GM21360 (cell line): ENCODE data around the gene RPS27L.
"Not testable (repeated sequence)": the region's sequence is repeated elsewhere in the genome, so short reads cannot be mapped to it uniquely, and the experiment has no call there.

Experiments used
- ATAC-seq: cut with Tn5 transposase; IDR thresholded peaks from one replicate; pipeline ENCODE4 v1.9.1; 2021; ENCODE audit warnings: mild to moderate bottlenecking, moderate library complexity; ENCODE audit not compliant: unreplicated experiment

RPS27L gene

DNA sequence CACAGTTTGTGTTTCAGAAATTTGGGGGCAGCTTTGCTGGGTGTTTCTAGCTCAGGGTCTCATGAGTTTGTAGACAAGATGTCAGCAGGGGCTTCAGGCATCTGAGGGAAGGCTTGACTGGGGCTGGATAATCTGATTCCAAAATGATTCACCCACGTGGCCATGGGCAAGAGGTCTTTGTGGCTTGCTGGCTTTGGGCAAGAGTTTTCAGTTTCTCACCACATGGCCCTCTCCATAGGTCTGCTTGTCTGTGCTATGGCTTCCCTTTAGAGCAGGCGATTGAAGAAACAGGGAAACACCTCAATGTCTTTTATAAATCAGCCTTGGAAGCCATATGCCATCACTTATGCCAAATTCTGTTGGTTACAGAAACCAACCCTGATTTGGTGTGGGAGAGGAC is 11.9 kb downstream of the RPS27L start:
- ATAC-seq, result no peak

DNA sequence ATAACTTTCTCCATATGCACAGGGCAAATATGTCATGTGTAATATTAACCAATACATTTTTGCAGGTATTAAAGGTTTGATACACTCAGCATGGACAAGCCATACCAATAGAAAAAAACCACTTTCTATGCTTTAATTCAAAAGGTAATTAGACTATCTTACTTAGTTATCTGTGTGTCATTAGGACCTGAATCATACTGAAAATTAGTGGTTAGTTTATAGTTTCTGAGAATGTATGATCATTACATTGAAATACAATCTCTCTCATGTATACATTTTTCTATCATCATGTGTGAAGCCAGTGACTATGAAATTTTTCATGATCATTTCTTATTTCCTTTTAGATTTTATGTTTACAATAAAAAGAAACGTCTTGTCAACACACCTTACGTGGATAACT is 16.3 kb downstream of the RPS27L start:
- ATAC-seq, result no peak

DNA sequence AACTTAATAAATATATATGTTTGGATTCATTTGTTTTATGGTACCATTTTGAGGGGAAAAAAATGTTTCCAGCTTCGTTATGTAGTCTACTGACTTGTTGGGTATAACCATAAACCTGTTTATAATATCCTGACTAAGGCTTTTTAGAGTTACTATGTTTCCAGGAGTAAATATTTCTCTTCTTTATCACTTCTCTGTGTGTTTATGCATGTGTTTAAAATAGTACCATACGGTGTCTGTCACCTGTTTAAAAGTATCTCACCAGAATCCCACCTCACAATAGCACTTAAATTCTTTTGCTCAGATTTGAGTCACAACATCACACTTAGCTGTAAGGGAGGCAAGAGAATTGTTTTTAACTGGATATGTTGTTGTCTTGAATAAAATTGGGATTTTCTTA is 20.5 kb downstream of the RPS27L start:
- ATAC-seq, result no peak

- no peak for ATAC-seq
These were observed 21.5 kb downstream of the RPS27L start for GRCh38 chr15:63135804-63136203.

GRCh38 chr15:63135281-63135680 is 22.0 kb downstream of the RPS27L start:
- ATAC-seq, result no peak

GRCh38 chr15:63134245-63134985 is 22.9 kb downstream of the RPS27L start:
- no peak for ATAC-seq

- no peak for ATAC-seq
These were observed 23.5 kb downstream of the RPS27L start for GRCh38 chr15:63133786-63134185.

GRCh38 chr15:63126726-63127125 is 30.6 kb downstream of the RPS27L start:
- ATAC-seq, result no peak

- no peak for ATAC-seq
These were observed 32.8 kb downstream of the RPS27L start for GRCh38 chr15:63124506-63124905.

DNA sequence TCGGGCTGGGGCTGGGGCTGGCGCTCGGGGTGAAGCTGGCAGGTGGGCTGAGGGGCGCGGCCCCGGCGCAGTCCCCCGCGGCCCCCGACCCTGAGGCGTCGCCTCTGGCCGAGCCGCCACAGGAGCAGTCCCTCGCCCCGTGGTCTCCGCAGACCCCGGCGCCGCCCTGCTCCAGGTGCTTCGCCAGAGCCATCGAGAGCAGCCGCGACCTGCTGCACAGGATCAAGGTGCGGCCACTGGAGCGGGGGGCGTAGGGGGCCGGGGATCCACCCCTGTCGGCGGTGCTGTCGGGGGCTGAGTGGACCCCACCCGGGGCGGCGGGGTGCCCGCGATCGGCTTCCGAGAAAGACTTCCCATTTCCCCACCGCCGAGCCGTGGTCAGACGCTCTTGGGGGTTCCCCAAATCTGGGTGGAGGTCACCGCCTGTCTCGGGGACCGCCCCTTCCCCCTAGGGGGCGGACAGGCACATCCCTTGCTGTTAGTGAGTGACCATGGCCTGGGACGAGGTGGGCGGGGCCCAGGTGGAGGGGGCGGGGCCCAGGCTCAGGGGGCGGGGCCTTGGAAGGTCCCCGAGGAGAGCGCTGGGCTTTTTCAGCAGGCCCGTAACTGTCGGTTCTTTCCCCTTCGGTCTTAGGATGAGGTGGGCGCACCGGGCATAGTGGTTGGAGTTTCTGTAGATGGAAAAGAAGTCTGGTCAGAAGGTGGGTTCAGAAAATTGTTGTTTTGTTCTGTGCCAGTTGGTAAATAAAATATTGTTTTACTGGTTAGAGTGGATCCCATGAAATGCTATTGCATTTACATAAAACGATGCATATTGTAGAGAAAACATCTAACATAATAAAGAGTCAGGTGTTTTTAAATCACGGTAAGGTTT is 35.0 kb downstream of the RPS27L start:
- peak; percentile 77 for ATAC-seq

GRCh38 chr15:63121382-63122001 is 35.8 kb downstream of the RPS27L start, which contains the start of gene LACTB:
Gene LACTB, plus strand, starts transcription at chr15:63121861. Its CDS starts 11 bp downstream, at chr15:63121872.
- peak; percentile 58 for ATAC-seq

GRCh38 chr15:63118854-63119253 is 38.4 kb downstream of the RPS27L start:
- no peak for ATAC-seq

DNA sequence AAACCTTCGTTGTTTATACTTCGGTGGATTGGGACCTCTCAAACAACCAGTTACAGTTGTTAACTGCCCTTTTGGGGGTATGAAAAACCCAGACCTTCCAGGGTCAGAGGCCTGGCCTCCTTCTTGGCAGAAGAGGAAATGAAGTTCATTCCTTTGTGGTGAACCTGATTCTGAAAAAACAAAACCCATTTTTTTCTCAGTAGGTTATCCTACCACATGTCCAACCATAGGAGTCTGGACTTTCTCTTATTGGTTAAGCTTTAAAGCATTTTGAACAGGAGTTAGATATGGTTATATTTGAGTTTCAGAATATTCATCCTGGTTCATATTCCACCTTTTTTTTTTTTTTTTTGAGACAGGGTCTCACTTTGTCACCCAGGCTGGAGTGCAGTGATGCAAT is 42.8 kb downstream of the RPS27L start:
- ATAC-seq, result no peak

DNA sequence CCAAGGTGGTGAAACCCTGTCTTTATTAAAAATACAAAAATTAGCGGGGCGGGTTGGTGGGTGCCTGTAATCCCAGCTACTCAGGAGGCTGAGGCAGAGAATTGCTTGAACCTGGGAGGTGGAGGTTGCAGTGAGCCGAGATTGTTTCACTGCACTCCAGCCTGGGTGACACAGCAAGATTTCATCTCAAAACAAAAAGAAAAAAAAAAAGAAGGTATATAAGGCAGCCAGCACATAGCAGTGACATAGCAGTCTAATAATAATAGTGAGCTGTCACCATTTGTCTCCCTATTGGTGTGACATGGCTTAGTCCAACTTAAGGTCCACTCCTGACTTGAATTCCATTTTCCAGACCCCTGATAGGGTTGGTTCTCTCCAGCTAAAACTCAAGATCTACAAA is 44.4 kb downstream of the RPS27L start:
- no peak for ATAC-seq

- no peak for ATAC-seq
These were observed 45.8 kb downstream of the RPS27L start for GRCh38 chr15:63111481-63111880.

DNA sequence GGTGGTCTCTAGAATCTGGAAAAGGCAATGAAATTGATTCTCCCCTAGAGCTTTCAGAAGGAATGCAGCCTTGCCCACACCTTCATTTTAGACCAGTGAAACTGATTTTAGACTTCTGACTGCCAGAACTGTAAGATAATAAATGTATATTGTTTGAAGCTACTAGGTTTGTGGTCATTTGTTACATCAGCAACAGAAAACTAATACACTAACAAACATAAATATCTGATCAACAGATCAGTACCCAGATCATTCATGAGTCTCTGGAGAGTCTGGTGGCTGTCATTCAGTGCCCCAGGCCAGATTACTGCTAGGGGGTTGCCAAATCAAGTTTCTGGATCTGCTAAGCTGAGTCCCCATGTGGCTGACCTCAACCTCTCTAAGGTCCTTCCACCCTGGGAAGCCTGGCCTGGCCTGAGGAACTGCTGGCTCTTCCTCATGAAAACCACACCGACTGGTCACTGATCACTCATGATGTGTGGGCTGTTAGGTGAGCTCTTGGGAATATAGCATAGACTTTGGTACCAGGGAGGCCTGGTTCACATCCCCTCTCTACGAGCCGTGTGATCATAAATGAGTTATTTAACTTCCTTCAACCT is 46.8 kb downstream of the RPS27L start:
- no peak for ATAC-seq

- ATAC-seq, result no peak
These were observed 47.4 kb downstream of the RPS27L start for GRCh38 chr15:63109920-63110319.

DNA sequence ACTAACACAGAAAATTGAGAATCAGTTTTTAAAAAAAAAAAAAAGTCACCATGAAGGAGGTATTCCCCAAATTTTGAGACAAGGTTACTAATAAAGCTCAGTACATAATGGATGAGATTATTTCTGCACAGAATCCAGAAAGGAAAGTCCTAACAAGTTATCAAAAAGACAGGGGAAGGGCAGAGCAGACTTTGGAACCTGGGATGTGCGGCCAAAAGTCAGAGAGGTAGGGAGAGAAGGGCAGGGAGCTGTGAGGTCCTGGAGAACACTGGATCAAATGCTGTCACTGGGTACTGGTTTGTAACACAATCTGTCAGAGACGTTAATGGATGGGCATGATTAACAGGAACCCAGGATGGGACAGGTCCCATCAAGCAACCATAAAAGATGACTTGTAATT is 47.8 kb downstream of the RPS27L start:
- no peak for ATAC-seq

DNA sequence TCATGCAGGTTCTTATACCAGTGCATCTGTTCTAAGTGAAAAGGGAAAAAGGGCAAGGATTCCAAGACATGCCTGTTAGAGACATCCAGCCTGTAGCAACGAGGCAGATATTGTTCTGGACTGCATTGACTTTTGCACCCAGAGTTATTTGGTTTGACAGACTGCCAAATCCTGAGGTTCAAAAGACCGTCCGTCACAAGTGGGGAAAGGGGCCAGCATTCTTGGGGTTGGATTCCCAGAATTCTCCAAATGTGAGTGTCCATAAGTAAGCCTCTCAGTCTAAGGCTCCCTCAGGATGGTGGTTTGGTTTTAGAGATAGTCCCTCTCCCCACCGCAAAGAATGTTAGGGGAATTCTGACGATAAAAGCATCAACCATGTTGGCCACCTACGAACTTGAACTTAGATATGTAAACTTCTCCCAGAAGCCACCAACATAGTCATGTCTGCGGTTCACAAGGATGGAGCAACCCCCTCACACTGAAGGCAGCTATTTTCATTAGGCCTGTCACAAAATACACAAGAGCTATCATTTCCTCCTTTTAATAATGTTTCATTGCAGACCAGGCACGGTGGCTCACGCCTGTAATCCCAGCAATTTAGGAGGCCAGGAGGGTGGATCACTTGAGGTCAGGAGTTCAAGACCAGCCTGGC is 49.3 kb downstream of the RPS27L start:
- no peak for ATAC-seq

- not testable (repeated sequence) for ATAC-seq
These were observed 51.9 kb downstream of the RPS27L start for GRCh38 chr15:63105354-63105753.

DNA sequence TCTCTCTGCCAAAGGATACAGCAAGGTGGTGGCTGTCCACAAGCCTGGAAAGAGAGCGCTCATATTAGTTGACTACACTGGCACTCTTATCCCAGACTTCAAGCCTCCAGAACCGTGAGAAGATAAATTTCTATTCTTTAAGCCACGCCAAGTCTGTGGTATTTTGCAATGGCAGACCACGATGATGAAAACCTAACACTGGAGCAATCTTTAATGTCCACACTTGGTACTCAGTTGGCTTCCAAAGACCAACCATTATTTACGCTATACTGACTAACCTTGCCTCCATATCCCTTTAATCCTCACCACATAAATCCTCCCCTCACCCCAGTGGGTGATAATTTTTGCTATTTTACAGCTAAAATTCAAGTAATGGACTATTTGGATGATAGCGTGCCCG is 52.5 kb downstream of the RPS27L start:
- ATAC-seq, result no peak
